HEK293 (cell line): Measurements from ENCODE around the gene KRT5.

ENCODE experiments used
- CTCF ChIA-PET: fragments of 350-600 bp; formaldehyde crosslinking; extraction: SDS; loops from one replicate; lab custom pipeline; 2021; ENCODE audit warnings: antibody characterized with exemption; lab: Yijun Ruan, JAX
- POLR2A ChIA-PET: fragments of 300-600 bp; formaldehyde crosslinking; extraction: SDS; loops from one replicate; lab custom pipeline; 2020; ENCODE audit warnings: antibody characterized with exemption, inconsistent platforms; lab: Yijun Ruan, JAX
- H3K27ac ChIP-seq: fragments of 200-500 bp; sonication (Bioruptor generic); 2 replicates; pipeline ENCODE4 v1.5.1; 2014; ENCODE audit warnings: low read depth, low read length, control low read depth, inconsistent platforms; ENCODE audit errors: extremely low read depth
- H3K36me3 ChIP-seq, 2 experiments: fragments of 200-500 bp in 1 of 2; sonication (Bioruptor generic) in 1 of 2; 1 replicate in 1 of 2; 2 replicates in 1 of 2; pipeline ENCODE4 v1.5.1; 2014 to 2017; ENCODE audit warnings: inconsistent platforms in 2 of 2, low read length in 2 of 2; ENCODE audit not compliant: control insufficient read depth in 2 of 2, insufficient read depth in 1 of 2
- H3K4me1 ChIP-seq: fragments of 200-500 bp; sonication (Bioruptor generic); 2 replicates; pipeline ENCODE4 v1.5.1; 2014; ENCODE audit warnings: mild to moderate bottlenecking, low read length, inconsistent platforms; ENCODE audit not compliant: control insufficient read depth, insufficient read depth
- H3K4me3 ChIP-seq: 2 replicates; pipeline ENCODE4 v1.5.1; 2011; ENCODE audit warnings: low read depth, mild to moderate bottlenecking, control low read depth, low read length, moderate library complexity
- H3K9me3 ChIP-seq: fragments of 200-500 bp; sonication (Bioruptor generic); 2 replicates; pipeline ENCODE4 v1.5.1; 2014; ENCODE audit warnings: low read depth, low read length, inconsistent platforms; ENCODE audit not compliant: control insufficient read depth, insufficient read depth
- EGR2 ChIP-seq: fragments of 450-650 bp; formaldehyde crosslinking; IDR thresholded peaks from 2 replicates; pipeline ENCODE4 v1.5.1; 2016; ENCODE audit warnings: low read depth, missing biosample characterization, missing genetic modification characterization
- MZF1 ChIP-seq: fragments of 450-650 bp; formaldehyde crosslinking; IDR thresholded peaks from 2 replicates; pipeline ENCODE4 v1.5.1; 2017; ENCODE audit warnings: missing biosample characterization, missing genetic modification characterization, borderline replicate concordance
- YY2 ChIP-seq: fragments of 450-650 bp; formaldehyde crosslinking; IDR thresholded peaks from 2 replicates; pipeline ENCODE4 v1.5.1; 2016; ENCODE audit warnings: missing biosample characterization, missing genetic modification characterization
- ZFHX2 ChIP-seq: fragments of 450-650 bp; formaldehyde crosslinking; conservative IDR thresholded peaks from 2 replicates; pipeline ENCODE4 v1.5.1; 2016; ENCODE audit warnings: missing biosample characterization, missing genetic modification characterization
- ZFP69B ChIP-seq: fragments of 450-650 bp; formaldehyde crosslinking; IDR thresholded peaks from 2 replicates; pipeline ENCODE4 v1.5.1; 2016; ENCODE audit warnings: missing biosample characterization, missing genetic modification characterization
- ZNF121 ChIP-seq: fragments of 450-650 bp; formaldehyde crosslinking; IDR thresholded peaks from 2 replicates; pipeline ENCODE4 v1.5.1; 2016; ENCODE audit warnings: missing biosample characterization, missing genetic modification characterization
- ZNF133 ChIP-seq: fragments of 450-650 bp; formaldehyde crosslinking; IDR thresholded peaks from 2 replicates; pipeline ENCODE4 v1.5.1; 2016; ENCODE audit warnings: missing biosample characterization, missing genetic modification characterization
- ZNF140 ChIP-seq: fragments of 450-650 bp; formaldehyde crosslinking; IDR thresholded peaks from 2 replicates; pipeline ENCODE4 v1.5.1; 2016; ENCODE audit warnings: missing biosample characterization, missing genetic modification characterization
- ZNF366 ChIP-seq: fragments of 450-650 bp; formaldehyde crosslinking; conservative IDR thresholded peaks from 2 replicates; pipeline ENCODE4 v1.5.1; 2016; ENCODE audit warnings: missing biosample characterization, missing genetic modification characterization
- ZNF555 ChIP-seq: fragments of 450-650 bp; formaldehyde crosslinking; conservative IDR thresholded peaks from 2 replicates; pipeline ENCODE4 v1.5.1; 2017; ENCODE audit warnings: missing biosample characterization, mild to moderate bottlenecking, missing genetic modification characterization, inconsistent platforms
- ZNF560 ChIP-seq: fragments of 450-650 bp; formaldehyde crosslinking; IDR thresholded peaks from 2 replicates; pipeline ENCODE4 v1.5.1; 2017; ENCODE audit warnings: missing biosample characterization, missing genetic modification characterization, borderline replicate concordance
- ZNF626 ChIP-seq: fragments of 450-650 bp; sonication (Bioruptor Pico); formaldehyde crosslinking; IDR thresholded peaks from 2 replicates; pipeline ENCODE4 v1.5.1; 2018; ENCODE audit warnings: missing biosample characterization, missing genetic modification characterization, inconsistent platforms
- ZNF629 ChIP-seq: fragments of 450-650 bp; formaldehyde crosslinking; IDR thresholded peaks from 2 replicates; pipeline ENCODE4 v1.5.1; 2017; ENCODE audit warnings: missing biosample characterization, missing genetic modification characterization
- ZNF76 ChIP-seq: fragments of 450-650 bp; formaldehyde crosslinking; IDR thresholded peaks from 2 replicates; pipeline ENCODE4; 2016; ENCODE audit warnings: low read depth, missing biosample characterization, missing genetic modification characterization, borderline replicate concordance
- ZNF776 ChIP-seq: fragments of 450-650 bp; formaldehyde crosslinking; IDR thresholded peaks from 2 replicates; pipeline ENCODE4 v1.5.0; 2017; ENCODE audit warnings: missing biosample characterization, missing genetic modification characterization, borderline replicate concordance
- ZSCAN23 ChIP-seq: fragments of 450-650 bp; formaldehyde crosslinking; IDR thresholded peaks from 2 replicates; pipeline ENCODE4 v1.5.1; 2016; ENCODE audit warnings: missing biosample characterization, missing genetic modification characterization
- TF ChIP-seq, protein P1 (sequence below): fragments of 450-650 bp; formaldehyde crosslinking; IDR thresholded peaks from 2 replicates; pipeline ENCODE4 v1.5.1; 2016; ENCODE audit warnings: missing biosample characterization, missing genetic modification characterization, borderline replicate concordance
- TF ChIP-seq, protein P2 (sequence below): fragments of 450-650 bp; formaldehyde crosslinking; IDR thresholded peaks from 2 replicates; pipeline ENCODE4 v1.5.1; 2016; ENCODE audit warnings: missing biosample characterization, missing genetic modification characterization
- TF ChIP-seq, protein P3 (sequence below): fragments of 450-650 bp; formaldehyde crosslinking; IDR thresholded peaks from 2 replicates; pipeline ENCODE4 v1.5.1; 2016; ENCODE audit warnings: missing biosample characterization, missing genetic modification characterization

Gene KRT5

DNA sequence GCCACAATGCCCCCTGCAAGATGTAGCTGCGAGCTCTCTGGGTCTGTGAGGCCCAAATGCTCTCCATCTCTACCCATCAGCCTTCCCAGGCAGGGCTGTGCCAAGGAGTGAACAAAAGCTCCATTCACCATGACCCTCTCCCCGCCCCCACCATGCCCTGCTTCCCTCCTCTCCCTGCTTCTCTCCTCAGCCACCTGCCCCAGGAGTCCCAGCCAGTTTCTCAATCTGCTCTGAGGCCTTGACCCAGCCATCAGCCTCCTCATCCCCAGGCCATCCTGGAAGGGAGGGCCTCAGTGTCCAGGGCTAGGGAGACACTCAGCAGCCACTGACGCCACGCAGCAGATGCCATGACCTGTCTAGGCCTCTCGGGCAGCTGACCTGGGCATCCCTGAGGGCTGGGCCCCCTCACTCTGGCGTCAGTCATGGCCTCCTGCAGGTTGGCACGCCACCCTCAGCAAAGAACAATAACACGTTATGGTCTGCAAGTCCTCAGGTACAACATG, 8.5 kb upstream of the KRT5 start:
- H3K4me3 ChIP-seq = no peak overlapping the region
- TF ChIP-seq ZFP69B (tag by site-specific recombination) = no peak
- TF ChIP-seq, all 188 proteins: peak for 0
- Histone ChIP-seq H3K9me3 (no peaks in the 10 kb centered on the region), H3K4me1 (no peaks in the 10 kb centered on the region), H3K27ac (no peak overlapping the region), H3K36me3 (no peaks in the 10 kb centered on the region)
- ChIA-PET POLR2A (no interaction called here), CTCF (interaction anchor here (0.6 kb wide), 1 partner anchor 136 kb away, joined by 4 read pairs; no protein-coding TSS in a partner anchor)

DNA sequence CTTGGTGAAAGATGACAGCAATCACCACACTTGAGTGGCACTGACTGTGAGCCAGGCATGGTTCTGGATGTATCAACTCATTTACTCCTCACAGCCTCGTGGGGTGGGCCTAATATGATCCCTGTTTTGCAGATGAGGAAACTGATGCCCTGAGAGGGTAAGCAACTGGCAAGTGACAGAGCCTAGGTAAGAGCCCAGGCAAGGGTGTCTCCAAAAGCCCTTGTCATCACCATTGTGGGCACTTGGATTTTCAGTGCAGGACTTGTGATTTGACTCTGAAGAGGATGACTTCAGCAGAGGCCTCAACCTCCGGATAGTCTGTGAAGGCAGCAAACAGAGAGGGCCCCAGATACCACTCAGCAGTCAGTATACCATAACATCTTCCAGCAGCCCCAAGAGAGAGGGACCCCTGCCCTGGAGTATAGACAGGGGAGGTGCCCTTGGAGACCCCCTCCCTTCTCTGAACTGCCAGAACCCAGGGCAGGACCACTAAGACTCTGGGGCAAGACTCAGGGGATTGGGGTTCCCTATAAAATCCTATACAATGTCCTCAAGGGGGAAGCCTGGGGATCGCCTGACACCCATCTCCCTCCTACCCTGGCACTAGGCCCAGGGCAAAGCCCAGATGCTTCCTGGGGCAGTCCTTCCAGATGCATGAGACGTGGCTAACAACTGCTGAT, 7.1 kb upstream of the KRT5 start:
- no peaks in the 10 kb centered on the region for H3K9me3 ChIP-seq
- H3K4me1 ChIP-seq = no peaks in the 10 kb centered on the region
- TF ChIP-seq, protein P1, sequence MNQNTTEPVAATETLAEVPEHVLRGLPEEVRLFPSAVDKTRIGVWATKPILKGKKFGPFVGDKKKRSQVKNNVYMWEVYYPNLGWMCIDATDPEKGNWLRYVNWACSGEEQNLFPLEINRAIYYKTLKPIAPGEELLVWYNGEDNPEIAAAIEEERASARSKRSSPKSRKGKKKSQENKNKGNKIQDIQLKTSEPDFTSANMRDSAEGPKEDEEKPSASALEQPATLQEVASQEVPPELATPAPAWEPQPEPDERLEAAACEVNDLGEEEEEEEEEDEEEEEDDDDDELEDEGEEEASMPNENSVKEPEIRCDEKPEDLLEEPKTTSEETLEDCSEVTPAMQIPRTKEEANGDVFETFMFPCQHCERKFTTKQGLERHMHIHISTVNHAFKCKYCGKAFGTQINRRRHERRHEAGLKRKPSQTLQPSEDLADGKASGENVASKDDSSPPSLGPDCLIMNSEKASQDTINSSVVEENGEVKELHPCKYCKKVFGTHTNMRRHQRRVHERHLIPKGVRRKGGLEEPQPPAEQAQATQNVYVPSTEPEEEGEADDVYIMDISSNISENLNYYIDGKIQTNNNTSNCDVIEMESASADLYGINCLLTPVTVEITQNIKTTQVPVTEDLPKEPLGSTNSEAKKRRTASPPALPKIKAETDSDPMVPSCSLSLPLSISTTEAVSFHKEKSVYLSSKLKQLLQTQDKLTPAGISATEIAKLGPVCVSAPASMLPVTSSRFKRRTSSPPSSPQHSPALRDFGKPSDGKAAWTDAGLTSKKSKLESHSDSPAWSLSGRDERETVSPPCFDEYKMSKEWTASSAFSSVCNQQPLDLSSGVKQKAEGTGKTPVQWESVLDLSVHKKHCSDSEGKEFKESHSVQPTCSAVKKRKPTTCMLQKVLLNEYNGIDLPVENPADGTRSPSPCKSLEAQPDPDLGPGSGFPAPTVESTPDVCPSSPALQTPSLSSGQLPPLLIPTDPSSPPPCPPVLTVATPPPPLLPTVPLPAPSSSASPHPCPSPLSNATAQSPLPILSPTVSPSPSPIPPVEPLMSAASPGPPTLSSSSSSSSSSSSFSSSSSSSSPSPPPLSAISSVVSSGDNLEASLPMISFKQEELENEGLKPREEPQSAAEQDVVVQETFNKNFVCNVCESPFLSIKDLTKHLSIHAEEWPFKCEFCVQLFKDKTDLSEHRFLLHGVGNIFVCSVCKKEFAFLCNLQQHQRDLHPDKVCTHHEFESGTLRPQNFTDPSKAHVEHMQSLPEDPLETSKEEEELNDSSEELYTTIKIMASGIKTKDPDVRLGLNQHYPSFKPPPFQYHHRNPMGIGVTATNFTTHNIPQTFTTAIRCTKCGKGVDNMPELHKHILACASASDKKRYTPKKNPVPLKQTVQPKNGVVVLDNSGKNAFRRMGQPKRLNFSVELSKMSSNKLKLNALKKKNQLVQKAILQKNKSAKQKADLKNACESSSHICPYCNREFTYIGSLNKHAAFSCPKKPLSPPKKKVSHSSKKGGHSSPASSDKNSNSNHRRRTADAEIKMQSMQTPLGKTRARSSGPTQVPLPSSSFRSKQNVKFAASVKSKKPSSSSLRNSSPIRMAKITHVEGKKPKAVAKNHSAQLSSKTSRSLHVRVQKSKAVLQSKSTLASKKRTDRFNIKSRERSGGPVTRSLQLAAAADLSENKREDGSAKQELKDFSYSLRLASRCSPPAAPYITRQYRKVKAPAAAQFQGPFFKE (tag by site-specific recombination) = no peak
- TF ChIP-seq MZF1 (tag by site-specific recombination) (no peak), ZNF133 (tag by site-specific recombination) (no peak), ZNF140 (tag by site-specific recombination) (no peak), ZNF366 (tag by site-specific recombination) (no peak), ZNF121 (tag by site-specific recombination) (no peak), ZNF626 (no peak), ZNF629 (tag by site-specific recombination) (no peak), ZNF555 (tag by site-specific recombination) (no peak), ZFHX2 (no peak), ZNF76 (tag by site-specific recombination) (no peak), ZSCAN23 (tag by site-specific recombination) (no peak), ZNF560 (no peak), YY2 (no peak), ZNF776 (tag by site-specific recombination) (no peak), EGR2 (tag by site-specific recombination) (no peak)
- TF ChIP-seq, protein P2, sequence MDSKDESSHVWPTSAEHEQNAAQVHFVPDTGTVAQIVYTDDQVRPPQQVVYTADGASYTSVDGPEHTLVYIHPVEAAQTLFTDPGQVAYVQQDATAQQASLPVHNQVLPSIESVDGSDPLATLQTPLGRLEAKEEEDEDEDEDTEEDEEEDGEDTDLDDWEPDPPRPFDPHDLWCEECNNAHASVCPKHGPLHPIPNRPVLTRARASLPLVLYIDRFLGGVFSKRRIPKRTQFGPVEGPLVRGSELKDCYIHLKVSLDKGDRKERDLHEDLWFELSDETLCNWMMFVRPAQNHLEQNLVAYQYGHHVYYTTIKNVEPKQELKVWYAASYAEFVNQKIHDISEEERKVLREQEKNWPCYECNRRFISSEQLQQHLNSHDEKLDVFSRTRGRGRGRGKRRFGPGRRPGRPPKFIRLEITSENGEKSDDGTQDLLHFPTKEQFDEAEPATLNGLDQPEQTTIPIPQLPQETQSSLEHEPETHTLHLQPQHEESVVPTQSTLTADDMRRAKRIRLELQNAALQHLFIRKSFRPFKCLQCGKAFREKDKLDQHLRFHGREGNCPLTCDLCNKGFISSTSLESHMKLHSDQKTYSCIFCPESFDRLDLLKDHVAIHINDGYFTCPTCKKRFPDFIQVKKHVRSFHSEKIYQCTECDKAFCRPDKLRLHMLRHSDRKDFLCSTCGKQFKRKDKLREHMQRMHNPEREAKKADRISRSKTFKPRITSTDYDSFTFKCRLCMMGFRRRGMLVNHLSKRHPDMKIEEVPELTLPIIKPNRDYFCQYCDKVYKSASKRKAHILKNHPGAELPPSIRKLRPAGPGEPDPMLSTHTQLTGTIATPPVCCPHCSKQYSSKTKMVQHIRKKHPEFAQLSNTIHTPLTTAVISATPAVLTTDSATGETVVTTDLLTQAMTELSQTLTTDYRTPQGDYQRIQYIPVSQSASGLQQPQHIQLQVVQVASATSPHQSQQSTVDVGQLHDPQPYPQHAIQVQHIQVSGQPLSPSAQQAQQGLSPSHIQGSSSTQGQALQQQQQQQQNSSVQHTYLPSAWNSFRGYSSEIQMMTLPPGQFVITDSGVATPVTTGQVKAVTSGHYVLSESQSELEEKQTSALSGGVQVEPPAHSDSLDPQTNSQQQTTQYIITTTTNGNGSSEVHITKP = no peak
- TF ChIP-seq, protein P3, sequence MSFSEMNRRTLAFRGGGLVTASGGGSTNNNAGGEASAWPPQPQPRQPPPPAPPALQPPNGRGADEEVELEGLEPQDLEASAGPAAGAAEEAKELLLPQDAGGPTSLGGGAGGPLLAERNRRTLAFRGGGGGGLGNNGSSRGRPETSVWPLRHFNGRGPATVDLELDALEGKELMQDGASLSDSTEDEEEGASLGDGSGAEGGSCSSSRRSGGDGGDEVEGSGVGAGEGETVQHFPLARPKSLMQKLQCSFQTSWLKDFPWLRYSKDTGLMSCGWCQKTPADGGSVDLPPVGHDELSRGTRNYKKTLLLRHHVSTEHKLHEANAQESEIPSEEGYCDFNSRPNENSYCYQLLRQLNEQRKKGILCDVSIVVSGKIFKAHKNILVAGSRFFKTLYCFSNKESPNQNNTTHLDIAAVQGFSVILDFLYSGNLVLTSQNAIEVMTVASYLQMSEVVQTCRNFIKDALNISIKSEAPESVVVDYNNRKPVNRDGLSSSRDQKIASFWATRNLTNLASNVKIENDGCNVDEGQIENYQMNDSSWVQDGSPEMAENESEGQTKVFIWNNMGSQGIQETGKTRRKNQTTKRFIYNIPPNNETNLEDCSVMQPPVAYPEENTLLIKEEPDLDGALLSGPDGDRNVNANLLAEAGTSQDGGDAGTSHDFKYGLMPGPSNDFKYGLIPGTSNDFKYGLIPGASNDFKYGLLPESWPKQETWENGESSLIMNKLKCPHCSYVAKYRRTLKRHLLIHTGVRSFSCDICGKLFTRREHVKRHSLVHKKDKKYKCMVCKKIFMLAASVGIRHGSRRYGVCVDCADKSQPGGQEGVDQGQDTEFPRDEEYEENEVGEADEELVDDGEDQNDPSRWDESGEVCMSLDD (tag by site-specific recombination) = no peak
- H3K36me3 ChIP-seq = no peaks in the 10 kb centered on the region
- no peak overlapping the region for H3K4me3 ChIP-seq
- ChIA-PET CTCF (no interaction called here), POLR2A (no interaction called here)
- no peak overlapping the region for H3K27ac ChIP-seq
